PC-9 (cell line): ENCODE data around the gene MIB2. TPM values are rescaled to one million over a fixed set of nuclear protein-coding genes. Genes with fewer than 3 reads are reported as not detected.

Experiments
- BruUV-seq: library from RNA; stranded (reverse); fragments of 400-500 nt; replicated peaks from 2 replicates; lab custom pipeline; 2021; lab: Mats Ljungman, UMichigan
- CTCF ChIA-PET: fragments of 300-600 bp; sonication (Branson Sonifier 250); formaldehyde crosslinking; loops from one replicate; lab custom pipeline; 2022; ENCODE audit warnings: antibody characterized with exemption; lab: Charles Lee
- POLR2A ChIA-PET: fragments of 300-600 bp; sonication (Branson Sonifier 250); formaldehyde crosslinking; loops from one replicate; lab custom pipeline; 2022; ENCODE audit warnings: antibody characterized with exemption; ENCODE audit not compliant: unreplicated experiment; lab: Charles Lee
- DNase-seq, 2 experiments: peaks; one replicate each; pipeline versions ENCODE4 v3.0.0 to v3.0.0-alpha.2; 2015 to 2022; ENCODE audit warnings: mixed read lengths in 1 of 2
- H2AFZ ChIP-seq: fragments of 200-600 bp; sonication (generic); 2 replicates; pipeline ENCODE4 v1.8.1; 2017; ENCODE audit warnings: antibody characterized with exemption
- H3F3A ChIP-seq: fragments of 200-600 bp; sonication (generic); 2 replicates; pipeline ENCODE4 v1.8.1; 2017; ENCODE audit warnings: antibody characterized with exemption, mild to moderate bottlenecking, low read depth; ENCODE audit not compliant: insufficient read depth
- H3K27ac ChIP-seq: fragments of 200-600 bp; sonication (generic); 2 replicates; pipeline ENCODE4 v1.6.1; 2016; ENCODE audit warnings: mixed run types
- H3K27me3 ChIP-seq: fragments of 200-600 bp; sonication (generic); 2 replicates; pipeline ENCODE4 v1.6.1; 2016; ENCODE audit warnings: low read depth, mixed run types; ENCODE audit not compliant: insufficient read depth
- H3K36me3 ChIP-seq: fragments of 200-600 bp; sonication (generic); 2 replicates; pipeline ENCODE4 v1.6.1; 2016; ENCODE audit warnings: low read depth, mixed run types
- H3K4me1 ChIP-seq: fragments of 200-600 bp; sonication (generic); replicated peaks from 2 replicates; pipeline ENCODE4 v1.6.1; 2016; ENCODE audit warnings: mixed run types; ENCODE audit not compliant: insufficient read depth
- H3K4me2 ChIP-seq: fragments of 200-600 bp; sonication (generic); 2 replicates; pipeline ENCODE4 v1.6.1; 2017; ENCODE audit warnings: mixed run types
- H3K4me3 ChIP-seq: fragments of 200-600 bp; sonication (generic); 2 replicates; pipeline ENCODE4 v1.6.1; 2016; ENCODE audit warnings: mixed run types
- H3K79me2 ChIP-seq: fragments of 200-600 bp; sonication (generic); 2 replicates; pipeline ENCODE4 v1.6.1; 2017; ENCODE audit warnings: low read depth, mixed run types
- H3K9me2 ChIP-seq: fragments of 200-600 bp; sonication (generic); 2 replicates; pipeline ENCODE4 v1.8.1; 2017; ENCODE audit warnings: mild to moderate bottlenecking; ENCODE audit not compliant: insufficient read depth
- H3K9me3 ChIP-seq: fragments of 200-600 bp; sonication (generic); 2 replicates; pipeline ENCODE4 v1.8.1; 2016; ENCODE audit warnings: low read depth; ENCODE audit not compliant: insufficient read depth
- H4K20me1 ChIP-seq: fragments of 200-600 bp; sonication (generic); 2 replicates; pipeline ENCODE4 v1.8.1; 2017; ENCODE audit not compliant: insufficient read depth
- CTCF ChIP-seq: fragments of 200-600 bp; sonication (generic); conservative IDR thresholded peaks from 2 replicates; pipeline ENCODE4 v1.6.1; 2017; ENCODE audit warnings: mixed run types, antibody characterized with exemption, mild to moderate bottlenecking, moderate library complexity
- EZH2 ChIP-seq: fragments of 200-600 bp; sonication (generic); IDR thresholded peaks from 2 replicates; pipeline ENCODE4 v1.8.0; 2017; ENCODE audit warnings: antibody characterized with exemption, low read depth
- intact Hi-C: fragments of 100-400 bp; cut with micrococcal nuclease; formaldehyde crosslinking; loops from one replicate; pipeline ENCODE4 v1.10.0; 2022; ENCODE audit not compliant: unreplicated experiment
- total RNA-seq: library from RNA; stranded (reverse); gene quantifications from 2 replicates; pipeline ENCODE4 v1.2.3, GENCODE V29; 2021

The MIB2 gene
- total RNA-seq, 1 experiment from 2014 or later: 75.0 TPM

DNA sequence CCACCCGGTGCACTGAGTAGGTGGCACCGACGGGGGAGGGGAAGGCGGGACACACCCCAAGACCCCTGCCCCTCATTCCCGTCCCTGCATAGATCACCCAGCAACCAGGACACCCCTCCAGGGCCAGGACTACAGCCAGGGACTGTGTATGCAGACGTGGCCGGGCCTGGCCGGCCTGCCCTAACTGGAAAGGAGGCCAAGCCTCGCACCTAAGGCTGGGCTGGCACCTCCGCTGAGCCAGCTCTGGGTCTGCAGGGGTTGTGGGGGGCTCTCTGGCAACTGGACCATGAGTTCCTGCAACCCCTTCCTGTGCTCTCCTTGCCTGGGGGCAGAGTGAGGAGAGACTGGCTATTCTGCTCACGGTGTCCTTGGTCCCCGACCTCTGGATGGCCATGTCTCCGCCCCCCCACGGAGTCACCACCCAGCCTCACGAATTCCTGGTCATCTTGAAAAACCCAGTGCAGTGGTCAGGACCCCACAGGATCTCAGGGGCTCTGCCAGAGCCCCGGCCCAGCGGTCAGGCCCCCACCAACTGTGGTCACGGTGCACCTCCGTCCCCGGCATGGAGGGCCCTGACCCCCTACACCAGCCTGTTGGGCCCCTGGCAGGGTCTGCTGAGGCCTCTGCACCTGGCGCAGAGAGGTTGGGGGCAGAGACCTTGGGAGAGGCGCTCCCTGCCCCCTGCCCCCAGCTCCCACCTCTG, 14.3 kb upstream of the MIB2 start:
- no peaks in the 10 kb centered on the region for H3K36me3 ChIP-seq
- CTCF ChIA-PET: no interaction called here
- peaks cover 16% of the 10 kb centered on the region; the same call in 1 of the 2 replicates for H3F3A ChIP-seq
- H3K4me2 ChIP-seq: no peak overlapping the region
- peaks cover 10% of the 10 kb centered on the region; the same call in 1 of the 2 replicates for H3K27me3 ChIP-seq
- H3K79me2 ChIP-seq: no peaks in the 10 kb centered on the region
- DNase-seq: no peak
- TF ChIP-seq EZH2 (no peak), CTCF (no peak)
- intact Hi-C loops: no loop called here
- H3K9me3 ChIP-seq: no peaks in the 10 kb centered on the region
- H2AFZ ChIP-seq: no peak overlapping the region
- no peaks in the 10 kb centered on the region for H4K20me1 ChIP-seq
- H3K27ac ChIP-seq: no peak overlapping the region
- no peak overlapping the region for H3K4me3 ChIP-seq
- H3K4me1 ChIP-seq: no peaks in the 10 kb centered on the region
- POLR2A ChIA-PET: no interaction called here
- no peaks in the 10 kb centered on the region for H3K9me2 ChIP-seq
- BruUV-seq: no TSS peak

DNA sequence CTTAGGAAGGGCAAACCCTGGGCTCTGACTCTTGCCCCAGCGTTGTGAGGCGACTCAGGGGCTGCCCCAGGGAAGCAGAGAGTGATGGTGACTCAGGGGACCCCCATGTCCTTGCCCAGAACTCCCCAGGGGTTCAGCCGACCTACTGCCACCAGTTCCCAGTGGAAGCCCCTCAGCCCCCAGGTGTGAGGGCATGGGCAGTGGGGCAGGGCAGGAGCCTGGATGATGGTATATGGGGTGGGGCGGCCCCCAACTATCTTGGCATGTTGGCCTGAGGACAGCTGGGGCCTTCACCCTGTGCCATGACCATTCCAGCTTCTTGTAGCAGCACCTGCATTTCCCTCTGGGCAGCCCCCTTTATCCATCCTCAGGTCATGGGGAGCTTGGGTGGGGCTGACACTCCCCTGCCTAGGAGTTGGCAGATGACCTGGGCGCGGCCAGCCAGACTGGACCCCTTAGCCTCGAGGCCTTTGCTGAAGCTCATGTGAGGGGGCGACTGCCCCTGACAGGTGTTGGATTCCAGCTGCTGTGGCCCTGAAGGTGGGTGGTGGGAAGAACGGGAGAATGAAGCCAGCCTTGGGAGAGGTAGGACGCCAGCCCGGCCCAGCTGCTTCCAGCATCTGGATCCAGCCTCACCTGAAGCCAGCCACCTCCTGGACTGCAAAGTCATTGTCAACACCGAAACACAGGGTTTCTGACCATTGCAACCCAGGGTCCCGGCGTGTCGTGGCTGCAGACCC, 13.6 kb upstream of the MIB2 start:
- Histone ChIP-seq H3K4me3 (no peak overlapping the region), H4K20me1 (no peaks in the 10 kb centered on the region), H3K36me3 (no peaks in the 10 kb centered on the region), H3K79me2 (no peaks in the 10 kb centered on the region), H3K4me2 (no peak overlapping the region), H3F3A (peaks cover 16% of the 10 kb centered on the region; the same call in 1 of the 2 replicates), H2AFZ (no peak overlapping the region), H3K4me1 (no peaks in the 10 kb centered on the region), H3K9me2 (no peaks in the 10 kb centered on the region), H3K27me3 (peaks cover 3% of the 10 kb centered on the region; the same call in 1 of the 2 replicates), H3K9me3 (no peaks in the 10 kb centered on the region), H3K27ac (no peak overlapping the region)
- intact Hi-C loops: no loop called here
- DNase-seq: no peak
- POLR2A ChIA-PET: no interaction called here
- no peak for TF ChIP-seq EZH2
- TF ChIP-seq CTCF: no peak
- CTCF ChIA-PET: no interaction called here
- BruUV-seq: no TSS peak

GRCh38 chr1:1602304-1602967, 12.9 kb upstream of the MIB2 start:
- no peaks in the 10 kb centered on the region for H4K20me1 ChIP-seq
- no peaks in the 10 kb centered on the region for H3K79me2 ChIP-seq
- ChIA-PET POLR2A (no interaction called here), CTCF (no interaction called here)
- H3F3A ChIP-seq: peaks cover 16% of the 10 kb centered on the region; the same call in 1 of the 2 replicates
- no peaks in the 10 kb centered on the region for H3K9me3 ChIP-seq
- TF ChIP-seq CTCF: no peak
- TF ChIP-seq EZH2: no peak
- no peaks in the 10 kb centered on the region for H3K36me3 ChIP-seq
- no peak overlapping the region for H3K4me3 ChIP-seq
- H3K4me2 ChIP-seq: no peak overlapping the region
- no TSS peak for BruUV-seq
- H3K27ac ChIP-seq: no peak overlapping the region
- no peak for DNase-seq
- H3K27me3 ChIP-seq: no peaks in the 10 kb centered on the region; the same call in 1 of the 2 replicates
- no peaks in the 10 kb centered on the region for H3K9me2 ChIP-seq
- intact Hi-C loops: no loop called here
- H3K4me1 ChIP-seq: no peaks in the 10 kb centered on the region
- H2AFZ ChIP-seq: no peak overlapping the region
